ENCODE data around the gene SLC35A2. TPM values are rescaled to one million over a fixed set of nuclear protein-coding genes. Genes with fewer than 3 reads are reported as not detected.

SLC35A2 gene
- total and polyA plus RNA-seq, 4 donors: 16.7 to 41.2 (median 32.0) TPM

- H3K4me3 ChIP-seq: no peak overlapping the region
- no peaks in the 10 kb centered on the region for H3K27me3 ChIP-seq (ENCODE audit: control insufficient read depth in 3 of 3, insufficient read depth in 3 of 3, low read length in 2 of 3)
- H3K36me3 ChIP-seq (ENCODE audit: control insufficient read depth in 4 of 4, insufficient read depth in 4 of 4, low read length in 4 of 4): peaks cover 0 to 17% (median 6%) of the 10 kb centered on the region in 4 donors
- TF ChIP-seq CTCF (IDR thresholded peaks at IDR 0.05; ENCODE audit: control extremely low read depth, extremely low read depth): no peak
- H3K9ac ChIP-seq (ENCODE audit: insufficient read depth in 1 of 2, low read length in 2 of 2): no peak overlapping the region
- H3K27ac ChIP-seq (ENCODE audit: low read depth in 1 of 2, low read length in 1 of 2): no peak overlapping the region
- DNase-seq: no peak
- peaks cover 0 to 3% (median 0%) of the 10 kb centered on the region in 5 donors for H3K4me1 ChIP-seq (ENCODE audit: control insufficient read depth in 5 of 5, insufficient read depth in 5 of 5, low read length in 5 of 5)
- 94 to 96% methylated on average over 20 of the region's 20 CpGs for WGBS, 2 donors
- ATAC-seq (ENCODE audit: insufficient read depth, low FRiP score): no peak
- peaks cover 0 to 7% (median 0%) of the 10 kb centered on the region in 4 donors for H3K9me3 ChIP-seq (ENCODE audit: control insufficient read depth in 4 of 4, insufficient read depth in 3 of 4, low read length in 3 of 4)
Measured at GRCh38 chrX:48902135-48902534, 9.3 kb downstream of the SLC35A2 start.

GRCh38 chrX:48901069-48901468, 10.4 kb downstream of the SLC35A2 start:
- DNase-seq: no peak
- 81 to 98% methylated on average over 7 of the region's 7 CpGs for WGBS, 2 donors
- no peak overlapping the region for H3K4me3 ChIP-seq
- no peak overlapping the region for H3K27ac ChIP-seq (ENCODE audit: low read depth in 1 of 2, low read length in 1 of 2)
- H3K36me3 ChIP-seq (ENCODE audit: control insufficient read depth in 4 of 4, insufficient read depth in 4 of 4, low read length in 4 of 4): peaks cover 0 to 15% (median 5%) of the 10 kb centered on the region in 4 donors
- H3K9me3 ChIP-seq (ENCODE audit: control insufficient read depth in 4 of 4, insufficient read depth in 3 of 4, low read length in 3 of 4): peaks cover 0 to 7% (median under 1%) of the 10 kb centered on the region in 4 donors
- no peak for ATAC-seq (ENCODE audit: insufficient read depth, low FRiP score)
- TF ChIP-seq CTCF (IDR thresholded peaks at IDR 0.05; ENCODE audit: control extremely low read depth, extremely low read depth): no peak
- H3K27me3 ChIP-seq (ENCODE audit: control insufficient read depth in 3 of 3, insufficient read depth in 3 of 3, low read length in 2 of 3): no peaks in the 10 kb centered on the region
- H3K9ac ChIP-seq (ENCODE audit: insufficient read depth in 1 of 2, low read length in 2 of 2): no peak overlapping the region
- H3K4me1 ChIP-seq (ENCODE audit: control insufficient read depth in 5 of 5, insufficient read depth in 5 of 5, low read length in 5 of 5): peaks cover 0 to 8% (median 3%) of the 10 kb centered on the region in 5 donors

GRCh38 chrX:48899078-48899410, 12.4 kb downstream of the SLC35A2 start:
- no peak overlapping the region for H3K9ac ChIP-seq (ENCODE audit: insufficient read depth in 1 of 2, low read length in 2 of 2)
- 83 to 91% methylated on average over 8 of the region's 8 CpGs for WGBS, 2 donors
- H3K36me3 ChIP-seq (ENCODE audit: control insufficient read depth in 4 of 4, insufficient read depth in 4 of 4, low read length in 4 of 4): peaks cover 0 to 11% (median 6%) of the 10 kb centered on the region in 4 donors
- no peak for DNase-seq
- H3K4me3 ChIP-seq: no peak overlapping the region
- H3K27me3 ChIP-seq (ENCODE audit: control insufficient read depth in 3 of 3, insufficient read depth in 3 of 3, low read length in 2 of 3): no peaks in the 10 kb centered on the region
- H3K27ac ChIP-seq (ENCODE audit: low read depth in 1 of 2, low read length in 1 of 2): no peak overlapping the region
- ATAC-seq (ENCODE audit: insufficient read depth, low FRiP score): no peak
- H3K4me1 ChIP-seq (ENCODE audit: control insufficient read depth in 5 of 5, insufficient read depth in 5 of 5, low read length in 5 of 5): peaks cover 0 to 8% (median 3%) of the 10 kb centered on the region in 5 donors
- no peak for TF ChIP-seq CTCF (IDR thresholded peaks at IDR 0.05; ENCODE audit: control extremely low read depth, extremely low read depth)
- peaks cover 0 to 7% (median under 1%) of the 10 kb centered on the region in 4 donors for H3K9me3 ChIP-seq (ENCODE audit: control insufficient read depth in 4 of 4, insufficient read depth in 3 of 4, low read length in 3 of 4)

All from lung (tissue), 12 donors.